H9 (cell line): ENCODE results near the gene SFMBT2. TPM values are rescaled to one million over a fixed set of nuclear protein-coding genes. Genes with fewer than 3 reads are reported as not detected.

Source experiments
- DNase-seq: peaks from one replicate; pipeline ENCODE4 v3.0.0-alpha.2; 2017
- H2AFZ ChIP-seq: one replicate; pipeline ENCODE4 v1.6.1; 2013; ENCODE audit warnings: mild to moderate bottlenecking, low read length, control low read depth, moderate library complexity
- H2AK5ac ChIP-seq: 2 replicates; pipeline ENCODE4 v1.6.1; 2013; ENCODE audit warnings: low read length, control low read depth, mixed read lengths; ENCODE audit not compliant: insufficient read length
- H2BK120ac ChIP-seq: one replicate; pipeline ENCODE4 v1.6.1; 2013; ENCODE audit warnings: low read depth, mild to moderate bottlenecking, low read length, control low read depth, inconsistent platforms; ENCODE audit not compliant: poor library complexity, severe bottlenecking
- H2BK12ac ChIP-seq: 2 replicates; pipeline ENCODE4 v1.6.1; 2013; ENCODE audit warnings: low read length, control low read depth, mixed read lengths, low read depth; ENCODE audit not compliant: insufficient read length
- H2BK15ac ChIP-seq: 2 replicates; pipeline ENCODE4 v1.6.1; 2013; ENCODE audit warnings: low read depth, low read length, control low read depth
- H2BK20ac ChIP-seq: one replicate; pipeline ENCODE4 v1.6.1; 2013; ENCODE audit warnings: low read depth, mild to moderate bottlenecking, low read length, control low read depth, inconsistent platforms; ENCODE audit not compliant: poor library complexity, severe bottlenecking
- H2BK5ac ChIP-seq: 2 replicates; pipeline ENCODE4 v1.6.1; 2013; ENCODE audit warnings: low read length, control low read depth, mixed read lengths; ENCODE audit not compliant: insufficient read length
- H3K14ac ChIP-seq: 2 replicates; pipeline ENCODE4 v1.6.1; 2013; ENCODE audit warnings: low read length, control low read depth; ENCODE audit not compliant: insufficient read depth
- H3K18ac ChIP-seq: 2 replicates; pipeline ENCODE4 v1.6.1; 2013; ENCODE audit warnings: low read depth, mild to moderate bottlenecking, mixed read lengths, low read length, control low read depth; ENCODE audit not compliant: insufficient read length
- H3K23ac ChIP-seq: 2 replicates; pipeline ENCODE4 v1.6.1; 2013; ENCODE audit warnings: low read length, control low read depth, mixed read lengths, low read depth; ENCODE audit not compliant: insufficient read length
- H3K23me2 ChIP-seq: 2 replicates; pipeline ENCODE4 v1.6.1; 2013; ENCODE audit warnings: low read depth, mild to moderate bottlenecking, mixed read lengths, low read length, control low read depth; ENCODE audit not compliant: insufficient read length, poor library complexity, severe bottlenecking
- H3K27ac ChIP-seq: 2 replicates; pipeline ENCODE4 v1.5.1; 2013; ENCODE audit warnings: low read length, control low read depth, mixed read lengths, low read depth; ENCODE audit not compliant: insufficient read length
- H3K27me3 ChIP-seq: 2 replicates; pipeline ENCODE4 v1.6.1; 2013; ENCODE audit warnings: low read length, control low read depth, inconsistent platforms; ENCODE audit not compliant: insufficient read depth
- H3K4ac ChIP-seq: 2 replicates; pipeline ENCODE4 v1.6.1; 2013; ENCODE audit warnings: low read depth, mild to moderate bottlenecking, control low read depth, inconsistent platforms, low read length, moderate library complexity
- H3K4me1 ChIP-seq: 2 replicates; pipeline ENCODE4 v1.6.1; 2013; ENCODE audit warnings: low read length, control low read depth, inconsistent platforms; ENCODE audit not compliant: insufficient read depth
- H3K4me2 ChIP-seq: 2 replicates; pipeline ENCODE4 v1.6.1; 2013; ENCODE audit warnings: low read length, control low read depth, mixed read lengths; ENCODE audit not compliant: insufficient read length, insufficient read depth
- H3K56ac ChIP-seq: 2 replicates; pipeline ENCODE4 v1.6.1; 2013; ENCODE audit warnings: low read depth, mild to moderate bottlenecking, mixed read lengths, low read length, control low read depth; ENCODE audit not compliant: insufficient read length
- H3K79me1 ChIP-seq: 2 replicates; pipeline ENCODE4 v1.6.1; 2013; ENCODE audit warnings: low read depth, mild to moderate bottlenecking, moderate library complexity, low read length, control low read depth, inconsistent platforms; ENCODE audit not compliant: insufficient read depth, poor library complexity, severe bottlenecking
- H3K79me2 ChIP-seq: 2 replicates; pipeline ENCODE4 v1.6.1; 2013; ENCODE audit warnings: low read length, control low read depth, inconsistent platforms; ENCODE audit not compliant: insufficient read depth
- H3K9ac ChIP-seq: 2 replicates; pipeline ENCODE4 v1.6.1; 2013; ENCODE audit warnings: low read length, control low read depth, mixed read lengths; ENCODE audit not compliant: insufficient read length; ENCODE audit errors: extremely low read depth
- H3K9me3 ChIP-seq: one replicate; pipeline ENCODE4 v1.6.1; 2013; ENCODE audit warnings: low read depth, low read length, inconsistent platforms; ENCODE audit not compliant: control insufficient read depth
- H3T11ph ChIP-seq: one replicate; pipeline ENCODE4 v1.6.1; 2013; ENCODE audit warnings: mild to moderate bottlenecking, low read length, control low read depth, inconsistent platforms
- H4K20me1 ChIP-seq: one replicate; pipeline ENCODE4 v1.6.1; 2013; ENCODE audit not compliant: control insufficient read depth, insufficient read length, insufficient read depth
- H4K5ac ChIP-seq: 2 replicates; pipeline ENCODE4 v1.6.1; 2013; ENCODE audit warnings: low read depth, mild to moderate bottlenecking, mixed read lengths, low read length, control low read depth; ENCODE audit not compliant: insufficient read length
- H4K8ac ChIP-seq: replicated peaks from 2 replicates; pipeline ENCODE4 v1.6.1; 2013; ENCODE audit warnings: low read length, control low read depth, mixed read lengths, low read depth; ENCODE audit not compliant: insufficient read length
- H4K91ac ChIP-seq: 2 replicates; pipeline ENCODE4 v1.6.1; 2013; ENCODE audit warnings: low read depth, mild to moderate bottlenecking, moderate library complexity, mixed read lengths, low read length, control low read depth; ENCODE audit not compliant: insufficient read length
- H3K27ac Mint-ChIP-seq, 3 experiments: 2 replicates in 2 of 3; 3 replicates in 1 of 3; pipeline ENCODE4 v1.8.0; 2020 to 2021; ENCODE audit warnings: mixed read lengths in 3 of 3, mild to moderate bottlenecking in 1 of 3, moderate library complexity in 1 of 3
- H3K27me3 Mint-ChIP-seq: 2 replicates; pipeline ENCODE4 v1.8.0; 2021; ENCODE audit warnings: low read depth, mild to moderate bottlenecking, moderate library complexity, mixed read lengths
- H3K36me3 Mint-ChIP-seq, 3 experiments: 2 replicates in 2 of 3; 3 replicates in 1 of 3; pipeline ENCODE4 v1.8.0; 2020 to 2021; ENCODE audit warnings: low read depth in 3 of 3, mixed read lengths in 3 of 3; ENCODE audit not compliant: insufficient read depth in 1 of 3
- H3K4me1 Mint-ChIP-seq, 2 experiments: 2 replicates each; pipeline ENCODE4 v1.8.0; 2020; ENCODE audit warnings: mixed read lengths in 2 of 2
- H3K4me3 Mint-ChIP-seq, 2 experiments: 2 replicates in 1 of 2; 3 replicates in 1 of 2; pipeline ENCODE4 v1.8.0; 2020 to 2021; ENCODE audit warnings: mild to moderate bottlenecking in 2 of 2, mixed read lengths in 2 of 2, moderate library complexity in 1 of 2
- H3K9me3 Mint-ChIP-seq, 2 experiments: 2 replicates in 1 of 2; 3 replicates in 1 of 2; pipeline ENCODE4 v1.8.0; 2020; ENCODE audit warnings: mild to moderate bottlenecking in 2 of 2, mixed read lengths in 2 of 2, moderate library complexity in 1 of 2
- WGBS: extraction: QIAGEN DNeasy Blood & Tissue Kit; methylation state at CpG from one replicate; pipeline ENCODE4 v1.1.7; 2013; ENCODE audit warnings: missing lambda C conversion rate, low lambda C conversion rate, mixed read lengths; ENCODE audit not compliant: insufficient read length; ENCODE audit errors: extremely low coverage; 5-methylcytosine and 5-hydroxymethylcytosine counted together
- total RNA-seq: library from RNA; stranded (reverse); gene quantifications from 2 replicates; pipeline ENCODE4 v1.2.1, GENCODE V29; 2021
- TF ChIP-seq, protein P1 (sequence below): fragments of 200-600 bp; sonication (generic); conservative IDR thresholded peaks from 3 replicates; pipeline ENCODE4 v1.8.0; 2021; ENCODE audit warnings: antibody characterized with exemption, mild to moderate bottlenecking

SFMBT2 gene
- total RNA-seq, 1 experiment from 2014 or later = 5.3 TPM

DNA sequence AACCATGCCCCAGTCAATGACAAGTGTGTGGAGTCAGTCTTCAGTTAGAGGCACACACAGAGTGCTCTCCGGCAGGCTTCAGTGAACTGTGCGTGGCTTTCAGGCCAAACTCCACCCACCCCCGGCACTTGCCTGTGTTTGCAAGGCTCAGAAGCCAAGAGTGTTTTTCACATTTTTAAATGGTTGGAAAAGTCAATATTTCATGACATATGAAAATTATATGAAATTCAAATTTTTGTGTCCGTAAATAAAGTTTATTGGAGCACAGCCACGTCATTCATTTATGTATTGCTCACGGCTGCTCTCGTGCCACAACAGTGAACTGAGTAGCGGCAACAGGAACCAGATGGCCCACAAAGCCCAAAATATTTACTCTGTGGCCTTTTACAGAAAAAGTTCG is 104.7 kb downstream of the SFMBT2 start:
- H2BK15ac ChIP-seq = no peak overlapping the region
- Mint-ChIP-seq H3K27me3 (no peaks in the 10 kb centered on the region), H3K4me1 (peaks cover 16% of the 10 kb centered on the region in 2 experiments), H3K27ac (no peak overlapping the region), H3K36me3 (peaks cover 0 to 5% (median 4%) of the 10 kb centered on the region in 3 experiments; a peak in 2 of 7 replicates), H3K4me3 (no peak overlapping the region), H3K9me3 (peaks cover 0 to 2% of the 10 kb centered on the region in 2 experiments; a peak in 1 of 5 replicates)
- no peak overlapping the region for H2AFZ ChIP-seq
- H4K91ac ChIP-seq = no peak overlapping the region
- H3K56ac ChIP-seq = no peak overlapping the region
- H3K18ac ChIP-seq = no peak overlapping the region
- DNase-seq = no peak
- H3K4me2 ChIP-seq = no peak overlapping the region
- no peak overlapping the region for H2BK12ac ChIP-seq
- H3K9ac ChIP-seq = no peak overlapping the region
- H3K9me3 ChIP-seq = no peaks in the 10 kb centered on the region
- H3K79me1 ChIP-seq = no peaks in the 10 kb centered on the region
- no peak overlapping the region for H3K23ac ChIP-seq
- H3K14ac ChIP-seq = no peak overlapping the region
- H2BK20ac ChIP-seq = no peak overlapping the region
- H2AK5ac ChIP-seq = no peak overlapping the region
- TF ChIP-seq, protein P1, sequence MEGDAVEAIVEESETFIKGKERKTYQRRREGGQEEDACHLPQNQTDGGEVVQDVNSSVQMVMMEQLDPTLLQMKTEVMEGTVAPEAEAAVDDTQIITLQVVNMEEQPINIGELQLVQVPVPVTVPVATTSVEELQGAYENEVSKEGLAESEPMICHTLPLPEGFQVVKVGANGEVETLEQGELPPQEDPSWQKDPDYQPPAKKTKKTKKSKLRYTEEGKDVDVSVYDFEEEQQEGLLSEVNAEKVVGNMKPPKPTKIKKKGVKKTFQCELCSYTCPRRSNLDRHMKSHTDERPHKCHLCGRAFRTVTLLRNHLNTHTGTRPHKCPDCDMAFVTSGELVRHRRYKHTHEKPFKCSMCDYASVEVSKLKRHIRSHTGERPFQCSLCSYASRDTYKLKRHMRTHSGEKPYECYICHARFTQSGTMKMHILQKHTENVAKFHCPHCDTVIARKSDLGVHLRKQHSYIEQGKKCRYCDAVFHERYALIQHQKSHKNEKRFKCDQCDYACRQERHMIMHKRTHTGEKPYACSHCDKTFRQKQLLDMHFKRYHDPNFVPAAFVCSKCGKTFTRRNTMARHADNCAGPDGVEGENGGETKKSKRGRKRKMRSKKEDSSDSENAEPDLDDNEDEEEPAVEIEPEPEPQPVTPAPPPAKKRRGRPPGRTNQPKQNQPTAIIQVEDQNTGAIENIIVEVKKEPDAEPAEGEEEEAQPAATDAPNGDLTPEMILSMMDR = no peak
- no peak overlapping the region for H3K4ac ChIP-seq
- no peak overlapping the region for H4K5ac ChIP-seq
- no peak overlapping the region for H3T11ph ChIP-seq
- H4K20me1 ChIP-seq = no peaks in the 10 kb centered on the region
- no peak overlapping the region for H2BK120ac ChIP-seq
- no peaks in the 10 kb centered on the region for H3K79me2 ChIP-seq
- H3K23me2 ChIP-seq = no peaks in the 10 kb centered on the region
- H3K27me3 ChIP-seq = no peaks in the 10 kb centered on the region
- H4K8ac ChIP-seq = no peak overlapping the region
- H2BK5ac ChIP-seq = no peak overlapping the region
- H3K27ac ChIP-seq = no peak overlapping the region
- no peaks in the 10 kb centered on the region; the same call in 1 of the 2 replicates for H3K4me1 ChIP-seq
- no CpG with 5 or more reads among the region's 9 CpGs for WGBS
